GM18498 (cell line): ENCODE results near the gene ABTB2.
"Not testable (repeated sequence)": the region's sequence is repeated elsewhere in the genome, so short reads cannot be mapped to it uniquely, and the experiment has no call there.

Experiments
- ATAC-seq: cut with Tn5 transposase; IDR thresholded peaks from one replicate; pipeline ENCODE4 v1.9.1; 2021; ENCODE audit warnings: mild to moderate bottlenecking, moderate library complexity; ENCODE audit not compliant: unreplicated experiment

ABTB2 gene

DNA sequence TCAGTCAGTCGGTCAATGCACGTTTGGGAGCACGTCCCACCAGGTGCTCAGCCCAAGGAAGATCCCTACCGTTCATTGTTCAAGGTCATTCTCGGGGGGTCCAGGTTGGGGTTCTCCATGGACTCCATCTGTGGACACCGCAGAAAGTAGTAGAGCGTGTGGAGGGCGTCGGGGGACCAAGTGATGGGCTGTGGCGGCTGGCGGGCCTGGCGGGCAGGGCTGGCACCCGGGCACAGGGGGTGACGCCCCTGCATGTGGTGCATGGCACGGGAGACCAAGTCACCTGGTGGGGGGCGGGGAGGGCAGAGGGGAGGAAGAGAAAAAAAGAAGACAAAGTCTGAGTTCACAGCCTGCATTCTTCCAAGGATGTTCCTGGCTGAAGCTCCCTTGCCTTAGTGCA, 160.6 kb downstream of the ABTB2 start:
- no peak for ATAC-seq

- no peak for ATAC-seq
These were observed 163.1 kb downstream of the ABTB2 start for GRCh38 chr11:34194576-34195335.

DNA sequence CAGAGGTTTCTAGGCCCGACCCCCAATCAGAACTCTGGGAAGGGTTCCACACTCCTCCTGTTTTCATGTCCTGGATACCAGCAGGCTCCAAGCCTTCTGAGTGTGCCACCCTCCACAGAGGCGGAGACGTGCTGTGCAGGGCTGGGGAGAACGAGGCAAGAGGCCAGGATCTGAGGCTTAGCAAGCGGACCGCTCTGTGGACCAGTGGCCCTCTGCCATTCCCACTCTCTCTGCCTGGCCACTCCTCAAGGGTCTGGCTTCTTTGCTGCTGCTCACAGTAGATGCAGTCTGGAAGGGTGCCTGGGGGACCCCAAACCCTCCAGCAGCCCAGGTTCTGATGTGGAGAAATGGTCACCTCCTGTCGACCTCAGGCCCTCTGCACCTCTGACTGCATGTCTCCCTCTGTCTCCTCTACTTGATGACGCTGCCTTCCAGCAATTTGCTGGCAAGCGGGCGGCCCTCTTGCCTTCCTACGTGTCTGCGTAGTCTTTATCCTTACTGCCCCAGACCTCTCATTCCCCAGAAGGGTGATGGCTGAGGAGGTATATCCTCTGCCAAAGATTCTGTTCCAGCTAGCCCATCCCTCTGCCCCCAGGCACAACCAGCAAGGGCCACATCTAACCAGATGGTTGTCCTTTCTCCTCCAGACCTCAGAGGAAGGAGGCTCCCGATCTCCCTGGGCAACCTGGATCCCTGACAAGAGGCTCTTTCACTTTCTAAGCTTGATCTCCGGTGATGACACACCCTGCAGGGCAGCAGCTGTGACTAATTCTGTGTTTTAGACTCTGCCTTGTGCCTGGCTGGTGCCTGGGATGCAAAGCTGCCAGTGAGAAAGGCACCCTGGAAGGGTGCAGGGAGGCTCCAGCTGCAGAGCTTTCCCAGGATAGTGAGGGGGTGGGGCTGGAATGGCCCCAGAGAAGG, 165.1 kb downstream of the ABTB2 start:
- no peak for ATAC-seq

DNA sequence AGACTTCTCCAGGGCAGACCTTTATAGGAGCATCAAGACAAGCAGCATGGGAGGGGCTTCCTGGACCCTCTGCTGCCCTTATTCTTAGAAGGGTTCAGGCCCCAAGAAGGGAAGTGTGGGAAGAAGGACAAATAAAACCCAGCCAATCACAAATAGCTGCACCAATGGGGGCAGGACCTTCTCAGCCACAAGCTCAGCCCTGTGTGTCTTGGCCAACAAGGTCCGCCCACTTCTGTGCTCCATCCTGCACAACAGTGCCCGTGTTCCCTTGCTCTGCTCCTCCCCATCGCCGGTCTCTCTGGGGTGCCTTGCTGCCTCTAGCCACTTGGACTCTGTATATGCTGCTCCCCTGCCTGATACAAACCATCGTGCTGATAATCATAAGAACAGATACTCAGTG, 166.2 kb downstream of the ABTB2 start:
- no peak for ATAC-seq

DNA sequence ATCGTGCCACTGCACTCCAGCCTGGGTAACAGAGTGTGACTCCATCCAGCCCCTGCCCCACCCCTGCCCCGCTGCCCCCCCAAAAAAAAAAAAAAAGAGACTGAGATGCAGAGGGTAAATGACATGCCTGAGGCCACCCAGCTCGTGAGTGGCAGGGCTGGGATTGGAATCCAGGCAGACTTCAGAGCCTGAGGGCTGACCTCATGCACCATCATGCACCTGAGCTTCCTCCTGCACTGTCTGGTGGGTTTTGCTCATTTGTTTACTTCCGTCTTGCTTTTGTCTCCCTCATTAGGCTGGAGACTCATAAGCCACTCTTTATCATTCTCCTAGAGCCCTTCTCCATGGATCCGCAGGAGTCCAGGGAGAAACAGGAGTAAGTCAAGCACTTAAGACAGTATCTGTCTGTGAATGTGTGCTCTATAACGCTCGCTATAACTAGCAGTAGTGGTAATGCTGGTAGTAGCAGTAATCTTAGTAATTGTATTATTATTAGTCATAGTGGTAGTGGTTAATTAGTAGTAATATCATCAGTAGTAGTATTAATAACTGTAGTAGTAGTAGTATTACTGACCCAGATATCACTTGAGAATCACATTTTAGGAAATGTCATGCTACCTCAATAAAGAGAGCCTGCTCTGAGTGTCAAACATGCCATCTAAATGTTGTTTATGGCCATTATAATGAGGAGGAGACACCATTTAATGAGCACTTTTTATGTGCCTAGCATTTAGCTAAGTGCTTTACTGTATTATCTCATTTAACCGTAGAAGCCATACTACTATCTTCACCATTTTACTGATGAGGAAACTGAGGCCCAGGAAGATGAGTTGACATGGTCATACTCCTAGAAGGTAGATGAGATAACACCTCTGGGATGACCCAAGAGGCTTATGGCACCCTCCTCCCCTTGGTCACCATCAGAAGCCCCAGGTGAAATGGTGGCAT, 167.3 kb downstream of the ABTB2 start:
- no peak for ATAC-seq

DNA sequence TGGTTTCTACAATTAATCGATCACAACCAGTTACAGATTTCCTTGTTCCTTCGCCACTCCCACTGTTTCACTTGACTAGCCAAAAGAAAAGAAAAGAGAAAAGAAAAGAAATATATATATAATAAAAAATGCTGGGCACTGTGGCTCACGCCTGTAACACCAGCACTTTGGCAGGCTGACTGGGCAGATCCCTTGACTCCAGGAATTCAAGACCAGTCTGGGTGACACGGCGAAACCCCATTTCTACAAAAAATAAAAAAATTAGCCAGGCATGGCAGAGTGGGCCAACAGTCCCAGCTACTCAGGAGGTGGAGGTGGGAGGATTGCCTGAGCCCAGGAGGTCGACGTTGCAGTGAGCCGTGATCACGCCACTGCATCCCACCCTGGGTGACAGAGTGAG, 168.6 kb downstream of the ABTB2 start:
- no peak for ATAC-seq

- no peak for ATAC-seq
These were observed 169.6 kb downstream of the ABTB2 start for GRCh38 chr11:34188181-34188580.

- ATAC-seq: no peak
These were observed 171.6 kb downstream of the ABTB2 start for GRCh38 chr11:34185926-34186841.

DNA sequence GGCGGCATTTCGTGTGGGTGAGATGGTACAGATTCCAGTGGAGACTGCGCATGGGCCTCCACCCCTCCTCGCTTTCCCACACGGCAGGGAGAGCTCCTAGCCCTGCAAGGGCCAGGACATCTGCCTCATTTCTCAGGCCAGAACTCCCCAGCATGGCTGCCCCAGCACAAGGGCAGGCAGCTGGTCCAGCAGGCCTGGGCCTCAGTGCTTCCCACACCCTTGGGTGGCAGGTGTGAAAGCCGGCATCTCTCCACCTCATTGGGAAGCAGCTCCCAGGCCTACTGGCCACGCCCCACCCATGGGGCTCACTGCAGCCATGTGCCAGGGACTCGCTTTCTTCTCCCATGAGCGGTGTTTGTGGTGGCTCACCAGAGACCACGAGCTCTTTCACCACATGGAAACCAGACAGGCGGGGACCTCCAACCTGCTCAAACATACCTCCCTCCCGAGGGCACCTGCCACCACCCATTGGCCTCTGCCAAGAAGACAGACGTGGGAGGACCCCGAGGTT, 173.2 kb downstream of the ABTB2 start:
- ATAC-seq: no peak

DNA sequence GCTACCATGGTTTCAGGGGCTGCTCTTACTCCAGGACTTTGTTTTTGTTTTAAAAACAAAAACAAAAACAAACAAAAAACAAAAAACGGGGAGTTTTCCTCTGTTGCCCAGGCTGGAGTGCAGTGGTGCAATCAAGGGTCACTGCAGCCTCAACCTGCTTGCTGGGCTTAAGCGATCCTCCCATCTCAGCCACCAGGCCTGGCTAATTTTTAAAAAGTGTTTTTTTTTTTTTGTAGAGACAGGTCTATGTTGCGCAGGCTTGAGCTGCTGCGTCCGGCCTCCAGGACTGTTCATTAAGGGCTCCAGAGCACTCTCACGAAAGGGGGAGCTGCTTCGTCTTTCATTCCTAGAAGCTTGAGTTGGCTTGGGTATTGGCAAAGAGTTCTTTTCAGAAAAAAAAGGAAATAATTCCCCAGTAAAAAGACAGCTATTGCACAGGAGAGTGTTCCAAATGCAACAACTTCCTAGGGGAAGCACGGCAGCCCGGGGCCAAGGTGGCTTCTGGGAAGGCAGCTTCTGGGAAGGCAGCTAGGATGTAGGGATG, 173.9 kb downstream of the ABTB2 start:
- ATAC-seq: no peak

DNA sequence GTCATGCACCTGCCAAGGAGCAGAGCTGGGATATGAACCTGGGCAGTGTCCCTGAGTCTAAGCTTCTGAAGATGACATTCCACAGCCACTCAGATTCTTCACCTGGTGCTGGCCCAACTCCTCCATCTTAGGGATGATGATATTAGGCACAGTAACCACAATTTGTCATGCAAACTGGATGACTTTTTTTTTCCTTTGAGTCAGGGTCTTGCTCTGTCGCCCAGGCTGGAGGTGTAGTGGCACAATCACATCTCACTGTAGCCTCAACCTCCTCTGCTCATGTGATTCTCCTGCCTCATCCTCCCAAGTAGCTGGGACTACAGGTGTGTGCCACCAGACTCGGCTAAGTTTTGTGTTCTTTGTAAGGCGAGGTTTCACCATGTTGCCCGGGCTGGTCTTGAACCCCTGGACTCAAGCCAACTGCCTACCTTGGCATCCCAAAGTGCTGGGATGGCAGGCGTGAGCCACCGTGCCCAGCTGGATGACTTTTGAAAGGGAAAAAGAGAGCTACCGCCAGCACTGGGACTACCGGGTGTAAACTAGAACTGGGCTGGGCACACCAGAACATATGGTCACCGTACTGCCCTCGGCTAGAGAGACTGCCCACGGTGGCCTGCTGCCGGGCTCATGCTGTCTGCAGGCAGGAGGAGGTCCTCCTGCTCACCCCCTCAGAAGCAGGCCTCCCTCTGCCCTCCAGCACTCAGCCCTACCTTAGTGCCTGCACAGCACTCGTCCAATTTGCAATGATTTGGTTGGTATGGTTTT, 174.7 kb downstream of the ABTB2 start:
- ATAC-seq: no peak

DNA sequence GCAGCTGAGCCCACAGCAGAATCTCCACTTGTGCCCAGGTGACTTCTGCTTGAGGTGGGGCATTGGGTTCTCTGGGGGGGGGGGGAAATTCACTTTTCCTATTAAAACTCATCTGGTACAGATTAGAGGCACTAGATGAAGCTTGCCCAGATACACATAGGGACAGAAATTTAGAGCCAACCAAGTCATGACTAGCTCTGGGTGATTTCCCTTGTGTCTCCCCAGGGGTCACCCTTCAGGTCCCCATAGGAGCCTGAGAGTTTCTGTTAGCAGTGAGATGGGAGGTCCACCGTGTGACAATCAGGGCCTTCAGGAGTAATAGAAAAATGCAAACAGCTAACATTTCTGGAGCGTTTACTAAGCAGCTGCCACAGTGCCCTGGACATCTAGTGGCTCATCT, 175.4 kb downstream of the ABTB2 start:
- ATAC-seq: no peak

GRCh38 chr11:34181856-34182405, 175.9 kb downstream of the ABTB2 start:
- ATAC-seq: no peak

GRCh38 chr11:34181251-34181650, 176.6 kb downstream of the ABTB2 start:
- ATAC-seq: no peak

- not testable (repeated sequence) for ATAC-seq
These were observed 177.0 kb downstream of the ABTB2 start for GRCh38 chr11:34180814-34181165.

DNA sequence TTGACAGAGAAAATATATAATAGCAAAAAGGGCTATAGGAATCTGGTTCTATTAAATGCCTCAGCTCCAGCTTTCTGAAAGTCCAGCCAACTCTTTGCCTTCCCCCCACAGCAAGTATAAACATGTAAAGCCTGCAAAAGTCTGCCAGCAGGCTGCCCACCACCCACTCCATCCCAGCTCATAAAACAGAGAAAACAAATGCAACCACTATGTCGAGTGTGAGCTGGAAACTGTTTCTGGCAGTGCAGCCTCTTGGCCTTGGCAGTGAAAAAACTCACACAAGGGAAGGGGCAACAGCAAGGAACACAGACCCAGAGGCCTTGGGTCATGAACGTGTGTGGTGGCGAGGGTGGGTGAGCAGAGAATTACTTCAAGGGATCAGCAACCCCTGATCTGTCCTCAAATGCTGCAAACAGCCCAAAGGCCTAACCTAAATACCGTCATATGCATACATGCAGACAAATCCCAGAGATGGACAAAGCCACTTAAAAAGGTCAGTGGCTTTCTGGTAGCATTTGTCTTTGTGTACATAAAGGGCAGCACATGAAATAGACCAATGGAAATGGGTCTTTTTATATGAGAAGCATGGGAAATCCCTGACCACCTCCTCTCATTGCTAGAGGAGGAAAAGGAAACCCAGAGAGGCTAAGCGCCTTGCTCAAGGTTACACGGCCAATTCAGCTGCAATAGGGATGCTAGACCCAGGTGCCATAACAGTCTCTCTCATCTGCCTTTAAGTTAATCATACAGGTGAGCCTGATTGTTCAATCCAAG, 177.6 kb downstream of the ABTB2 start:
- no peak for ATAC-seq

DNA sequence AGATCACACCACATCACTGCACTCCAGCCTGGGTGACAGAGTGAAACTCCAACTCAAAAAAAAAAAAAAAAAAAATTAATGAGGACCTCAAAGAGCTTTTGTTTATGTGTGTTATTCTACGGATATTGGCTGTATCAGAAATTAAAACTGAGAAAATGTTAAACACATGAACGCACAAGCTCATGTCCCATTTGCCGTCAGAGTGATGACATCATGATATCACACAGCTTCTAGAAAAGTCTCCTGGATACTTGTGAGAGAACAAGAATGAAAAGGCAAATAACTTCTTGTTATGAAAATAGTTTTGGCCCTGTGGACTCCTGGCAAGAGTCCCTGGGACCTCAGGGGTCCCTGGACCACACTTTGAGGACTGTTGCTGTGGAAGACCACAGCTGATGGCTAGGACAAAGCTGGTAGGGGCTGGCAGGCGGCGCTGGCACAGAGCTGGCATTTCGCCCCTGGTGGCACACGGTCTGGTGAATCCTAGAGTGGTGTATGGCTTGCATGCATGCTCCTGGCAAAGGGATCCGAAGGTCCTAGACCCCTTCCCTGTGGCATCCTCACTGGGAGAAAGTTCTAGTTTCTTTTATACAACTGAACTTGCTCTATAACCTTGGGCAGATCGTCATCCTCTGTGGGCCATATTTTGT, 178.7 kb downstream of the ABTB2 start:
- no peak for ATAC-seq
